Natural killer cell (primary cell): ENCODE data around the gene NCS1. TPM values are rescaled to one million over a fixed set of nuclear protein-coding genes. Genes with fewer than 3 reads are reported as not detected.
A peak's percentile ranks its signal among the peaks of the same experiment; 100 is the strongest.

Source experiments
- ATAC-seq, 3 donors: fragments of 150-1000 bp in 2 of 3; fragments of 200-7000 bp in 1 of 3; cut with Tn5 transposase; 1 replicate in 1 of 3; 2 replicates in 2 of 3; pipeline ENCODE4 v1.10.0; 2021; ENCODE audit warnings: mild to moderate bottlenecking in 2 of 3, moderate library complexity in 2 of 3
- DNase-seq, 2 donors: peaks; one replicate each; pipeline versions ENCODE4 v3.0.0 to v3.0.0-alpha.2; 2013 to 2021; ENCODE audit warnings: mixed read lengths in 1 of 2
- H3K27ac ChIP-seq: one replicate; pipeline ENCODE4 v1.5.1; 2013; ENCODE audit warnings: mild to moderate bottlenecking, low read length
- H3K27me3 ChIP-seq: one replicate; pipeline ENCODE4 v1.6.1; 2013; ENCODE audit warnings: low read length; ENCODE audit not compliant: control insufficient read depth, insufficient read depth
- H3K36me3 ChIP-seq: one replicate; pipeline ENCODE4 v1.6.1; 2013; ENCODE audit warnings: low read length; ENCODE audit not compliant: control insufficient read depth, insufficient read depth
- H3K4me1 ChIP-seq: one replicate; pipeline ENCODE4 v1.6.1; 2013; ENCODE audit warnings: low read length; ENCODE audit not compliant: control insufficient read depth, insufficient read depth
- H3K4me3 ChIP-seq: one replicate; pipeline ENCODE4 v1.5.1; 2013; ENCODE audit warnings: low read length
- H3K9me3 ChIP-seq: one replicate; pipeline ENCODE4 v1.6.1; 2013; ENCODE audit warnings: low read length; ENCODE audit not compliant: control insufficient read depth, insufficient read depth
- H3K27ac Mint-ChIP-seq, 2 donors: one replicate each; pipeline ENCODE4 v1.8.0; 2022; ENCODE audit warnings: mild to moderate bottlenecking in 2 of 2, mixed read lengths in 2 of 2, moderate library complexity in 1 of 2
- H3K27me3 Mint-ChIP-seq, 2 donors: one replicate each; pipeline ENCODE4 v1.8.0; 2022; ENCODE audit warnings: low read depth in 2 of 2, mixed read lengths in 2 of 2
- H3K36me3 Mint-ChIP-seq: one replicate; pipeline ENCODE4 v1.8.0; 2022; ENCODE audit warnings: mixed read lengths
- H3K4me1 Mint-ChIP-seq, 2 donors: one replicate each; pipeline ENCODE4 v1.8.0; 2022; ENCODE audit warnings: mixed read lengths in 2 of 2
- H3K4me3 Mint-ChIP-seq: one replicate; pipeline ENCODE4 v1.8.0; 2022; ENCODE audit warnings: mild to moderate bottlenecking, moderate library complexity, mixed read lengths
- H3K9me3 Mint-ChIP-seq, 2 donors: one replicate each; pipeline ENCODE4 v1.8.0; 2022; ENCODE audit warnings: mixed read lengths in 2 of 2
- CTCF ChIP-seq: fragments of 200-600 bp; IDR thresholded peaks from one replicate; pipeline ENCODE4 v1.8.0; 2022; ENCODE audit warnings: antibody characterized with exemption
- WGBS: methylation state at CpG from one replicate; pipeline ENCODE4 v1.1.7; 2013; ENCODE audit warnings: missing lambda C conversion rate; ENCODE audit not compliant: insufficient coverage; 5-methylcytosine and 5-hydroxymethylcytosine counted together
- intact Hi-C: fragments of 100-400 bp; cut with micrococcal nuclease; formaldehyde crosslinking; loops from one replicate; pipeline ENCODE4 v1.14.2; 2022
- total RNA-seq, 4 donors: library from RNA; stranded (reverse); fragments of 120-200 nt in 1 of 4; gene quantifications; one replicate each; pipeline versions ENCODE4 v1.2.3 to v1.2.4, GENCODE V29; 2013 to 2022

Gene NCS1
- total RNA-seq, 3 donors from 2014 or later (not counting 1 experiment from before 2014, with no cell fraction given) = 1.4 to 2.4 (median 1.5) TPM

GRCh38 chr9:130214776-130215340 is 42.7 kb downstream of the NCS1 start:
- Histone ChIP-seq H3K4me1 (peaks cover 12% of the 10 kb centered on the region), H3K36me3 (no peaks in the 10 kb centered on the region), H3K27ac (no peak overlapping the region), H3K4me3 (no peak overlapping the region), H3K27me3 (no peaks in the 10 kb centered on the region), H3K9me3 (no peaks in the 10 kb centered on the region)
- DNase-seq (no peak), ATAC-seq (no peak)
- Mint-ChIP-seq H3K4me3 (no peak overlapping the region), H3K9me3 (no peaks in the 10 kb centered on the region), H3K36me3 (no peaks in the 10 kb centered on the region), H3K27ac (no peak overlapping the region), H3K27me3 (no peaks in the 10 kb centered on the region), H3K4me1 (peaks cover 0 to 11% of the 10 kb centered on the region in 2 donors)
- WGBS = 84% methylated on average over 3 of the region's 3 CpGs
- no peak for TF ChIP-seq CTCF
- intact Hi-C loops = no loop called here

DNA sequence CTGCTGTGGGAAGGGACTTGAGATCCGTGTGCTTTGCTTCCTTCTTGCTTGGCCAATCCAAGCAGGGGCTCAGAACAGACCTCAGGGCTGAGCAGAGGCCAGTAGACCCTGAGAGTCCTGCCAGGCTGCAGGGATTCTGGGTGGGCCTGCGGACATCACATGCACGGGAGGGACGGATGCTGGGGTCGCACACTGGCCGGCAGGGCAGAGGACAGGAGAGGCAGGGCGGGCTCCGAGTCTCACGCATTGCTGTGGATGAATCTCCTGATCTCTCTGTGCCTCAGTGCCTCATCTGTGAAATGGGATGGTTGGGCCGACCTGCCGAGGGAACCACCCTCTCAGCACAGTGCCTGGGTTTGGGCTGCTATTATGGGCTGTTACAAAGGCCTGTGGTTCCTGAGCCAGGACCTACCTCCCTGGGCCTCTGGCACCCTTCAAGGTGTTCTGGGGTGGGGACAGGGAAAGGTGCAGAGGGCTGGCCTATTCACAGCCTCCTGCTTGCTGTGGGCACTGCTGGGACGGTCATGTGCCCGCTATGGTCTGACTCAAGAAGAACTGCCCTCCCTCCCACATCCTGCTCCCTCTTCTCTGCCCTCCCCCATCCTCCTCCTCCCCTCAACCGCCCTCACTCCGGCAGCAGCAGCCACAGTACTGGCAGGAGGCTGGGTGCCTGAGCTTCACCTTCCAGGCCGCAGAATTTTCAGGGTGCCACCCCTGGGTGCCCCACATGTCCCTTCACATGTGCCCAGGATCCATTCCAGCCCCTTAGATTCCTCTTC is 43.3 kb downstream of the NCS1 start:
- ATAC-seq = peak in 2 of 3 donors; percentile 65 to 71
- no peak for TF ChIP-seq CTCF
- intact Hi-C loops = no loop called here
- H3K9me3 Mint-ChIP-seq = no peaks in the 10 kb centered on the region
- H3K27ac Mint-ChIP-seq = no peak overlapping the region
- no peaks in the 10 kb centered on the region for H3K36me3 Mint-ChIP-seq
- no peaks in the 10 kb centered on the region for H3K27me3 ChIP-seq
- H3K27ac ChIP-seq = no peak overlapping the region
- H3K9me3 ChIP-seq = no peaks in the 10 kb centered on the region
- H3K27me3 Mint-ChIP-seq = no peaks in the 10 kb centered on the region
- 72% methylated on average over 16 of the region's 16 CpGs for WGBS
- no peak for DNase-seq
- no peak overlapping the region for H3K4me3 ChIP-seq
- no peaks in the 10 kb centered on the region for H3K36me3 ChIP-seq
- H3K4me1 Mint-ChIP-seq = peaks cover 0 to 11% of the 10 kb centered on the region in 2 donors
- H3K4me1 ChIP-seq = peaks cover 12% of the 10 kb centered on the region
- H3K4me3 Mint-ChIP-seq = no peak overlapping the region

DNA sequence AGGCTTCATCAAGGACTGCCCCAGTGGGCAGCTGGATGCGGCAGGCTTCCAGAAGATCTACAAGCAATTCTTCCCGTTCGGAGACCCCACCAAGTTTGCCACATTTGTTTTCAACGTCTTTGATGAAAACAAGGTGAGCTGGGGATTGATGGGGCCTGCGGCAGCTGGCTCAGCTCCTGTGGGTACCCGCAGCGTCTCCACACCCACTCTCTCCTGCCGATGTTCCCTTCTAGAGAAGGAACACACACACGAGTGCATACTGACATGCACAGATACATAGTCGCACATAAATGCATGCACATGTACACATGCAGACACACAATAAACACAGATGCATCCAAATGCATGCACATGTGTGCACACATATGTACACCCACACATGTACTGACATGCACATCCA is 45.6 kb downstream of the NCS1 start:
- no peak for TF ChIP-seq CTCF
- 94% methylated on average over 10 of the region's 10 CpGs for WGBS
- H3K9me3 ChIP-seq = no peaks in the 10 kb centered on the region
- H3K27me3 Mint-ChIP-seq = no peaks in the 10 kb centered on the region
- no peaks in the 10 kb centered on the region for H3K36me3 ChIP-seq
- peaks cover 0 to 11% of the 10 kb centered on the region in 2 donors for H3K4me1 Mint-ChIP-seq
- no peaks in the 10 kb centered on the region for H3K27me3 ChIP-seq
- H3K4me3 Mint-ChIP-seq = no peak overlapping the region
- no peak for DNase-seq
- H3K27ac ChIP-seq = no peak overlapping the region
- H3K9me3 Mint-ChIP-seq = no peaks in the 10 kb centered on the region
- no peaks in the 10 kb centered on the region for H3K36me3 Mint-ChIP-seq
- H3K27ac Mint-ChIP-seq = no peak overlapping the region
- ATAC-seq = peak in 1 of 3 donors; percentile 15
- intact Hi-C loops = no loop called here
- no peak overlapping the region for H3K4me3 ChIP-seq
- H3K4me1 ChIP-seq = peaks cover 12% of the 10 kb centered on the region
